AG04449 (cell line): ENCODE data around the gene TSPAN18.

Experiments used
- CTCF ChIA-PET: fragments of 350-600 bp; formaldehyde crosslinking; extraction: SDS; loops from one replicate; lab custom pipeline; 2021; ENCODE audit warnings: antibody characterized with exemption; lab: Yijun Ruan, JAX
- POLR2A ChIA-PET: fragments of 400-600, 350-600 bp; formaldehyde crosslinking; extraction: SDS; loops from one replicate; lab custom pipeline; 2020; ENCODE audit warnings: antibody characterized with exemption, inconsistent platforms; lab: Yijun Ruan, JAX
- DNase-seq: peaks from one replicate; pipeline ENCODE4 v3.0.0-alpha.2; 2010; ENCODE audit warnings: low read depth, low spot score
- H3K4me3 ChIP-seq: 2 replicates; pipeline ENCODE4 v1.5.1; 2011; ENCODE audit warnings: low read depth, mild to moderate bottlenecking, control low read depth, low read length
- CTCF ChIP-seq: IDR thresholded peaks from one replicate; pipeline ENCODE4 v1.5.1; 2011; ENCODE audit warnings: mild to moderate bottlenecking, moderate library complexity, low read length, control low read depth, inconsistent platforms; ENCODE audit not compliant: insufficient read depth; ENCODE audit errors: missing control alignments

Gene TSPAN18

GRCh38 chr11:44879432-44879831 is 152.7 kb downstream of the TSPAN18 start:
- H3K4me3 ChIP-seq, result no peak overlapping the region
- no peak for TF ChIP-seq CTCF
- ChIA-PET POLR2A (no interaction called here), CTCF (no interaction called here)
- DNase-seq, result no peak

- TF ChIP-seq CTCF, result no peak
- CTCF ChIA-PET, result no interaction called here
- POLR2A ChIA-PET, result interaction anchor here (0.8 kb wide), 1 partner anchor 18 kb away, joined by 4 read pairs; no protein-coding TSS in a partner anchor
- no peak for DNase-seq
- no peak overlapping the region for H3K4me3 ChIP-seq
These were observed 153.7 kb downstream of the TSPAN18 start for GRCh38 chr11:44880511-44880910.

- no peak overlapping the region for H3K4me3 ChIP-seq
- TF ChIP-seq CTCF, result no peak
- DNase-seq, result no peak
- CTCF ChIA-PET, result no interaction called here
- POLR2A ChIA-PET, result no interaction called here
These were observed 154.2 kb downstream of the TSPAN18 start for GRCh38 chr11:44880953-44881352.

- ChIA-PET CTCF (interaction anchor here (0.7 to 1.8 kb wide), 3 partner anchors 8 to 10 kb away, joined by 3 to 5 read pairs (median 4); no protein-coding TSS in a partner anchor), POLR2A (no interaction called here)
- TF ChIP-seq CTCF, result no peak
- no peak for DNase-seq
- H3K4me3 ChIP-seq, result no peak overlapping the region
These were observed 156.5 kb downstream of the TSPAN18 start for GRCh38 chr11:44883277-44883676.

GRCh38 chr11:44884056-44884455 is 157.3 kb downstream of the TSPAN18 start:
- POLR2A ChIA-PET, result no interaction called here
- CTCF ChIA-PET, result interaction anchor here (1.8 kb wide), 1 partner anchor 9 kb away, joined by 5 read pairs; no protein-coding TSS in a partner anchor
- no peak for TF ChIP-seq CTCF
- H3K4me3 ChIP-seq, result no peak overlapping the region
- no peak for DNase-seq

- DNase-seq, result no peak
- ChIA-PET CTCF (interaction anchor here (0.8 to 3.7 kb wide), 10 partner anchors 8 to 327 kb away, joined by 3 to 25 read pairs (median 4); no protein-coding TSS in a partner anchor), POLR2A (no interaction called here)
- TF ChIP-seq CTCF, result no peak
- H3K4me3 ChIP-seq, result no peak overlapping the region
These were observed 158.5 kb downstream of the TSPAN18 start for GRCh38 chr11:44885065-44885810.
